ENCODE data around the gene JPT1. TPM values are rescaled to one million over a fixed set of nuclear protein-coding genes. Genes with fewer than 3 reads are reported as not detected.

The JPT1 gene
- total and polyA plus RNA-seq, 3 experiments from 2014 or later = 123 to 200 (median 189) TPM

DNA sequence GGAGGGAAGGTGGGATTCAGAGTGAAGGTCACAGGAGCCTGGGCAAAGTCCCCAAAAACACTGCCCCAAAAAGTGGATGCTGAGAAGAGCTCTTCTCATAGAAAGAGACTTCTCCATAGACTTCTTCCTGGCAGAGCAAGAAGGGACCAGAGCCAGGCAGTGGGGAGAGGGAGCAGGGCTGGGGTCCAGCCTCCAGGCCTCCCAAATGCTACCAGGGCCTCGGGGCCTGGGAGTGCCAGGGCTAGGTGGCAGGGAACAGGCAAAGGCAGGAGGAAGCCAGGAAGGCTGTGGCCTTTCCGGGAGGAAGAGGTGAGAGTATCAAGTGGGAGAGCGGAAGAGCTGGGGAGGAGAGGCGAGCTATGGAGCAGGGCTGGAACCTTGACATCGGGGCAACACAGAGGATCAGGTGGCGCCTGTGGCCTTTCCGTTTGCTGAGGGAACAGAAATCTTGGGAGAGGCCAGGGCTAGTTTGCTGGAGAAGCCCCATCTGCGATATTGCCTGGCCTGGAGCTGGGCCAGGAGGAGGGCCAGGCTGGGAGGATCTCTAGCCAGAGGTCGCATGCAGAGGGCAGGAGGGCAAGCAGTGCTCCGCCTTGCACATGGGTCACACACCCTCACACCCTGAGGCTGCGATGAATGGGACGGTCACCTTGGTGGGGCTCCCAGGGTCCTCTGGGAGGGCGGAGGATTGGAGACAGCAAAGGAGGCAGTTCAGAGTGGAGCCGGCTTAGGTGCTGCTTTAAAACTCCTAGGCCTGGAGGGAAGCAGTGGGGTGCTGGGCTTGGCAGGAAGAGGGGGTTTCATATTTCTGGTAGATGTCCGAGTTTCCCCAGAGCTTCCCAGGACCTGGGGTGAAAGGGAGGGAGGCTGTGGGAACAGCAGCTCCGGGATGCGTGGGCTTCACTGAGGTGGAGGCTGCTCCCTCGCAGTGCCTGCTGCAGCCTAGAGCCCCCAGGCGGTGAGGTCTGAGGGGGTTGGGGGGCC lies 63.1 kb downstream of the JPT1 start:
- Histone ChIP-seq H3K4me1 (ENCODE audit: insufficient read depth, low read length) (peaks cover 24% of the 10 kb centered on the region), H3K27me3 (ENCODE audit: insufficient read depth, low read length, poor library complexity, severe bottlenecking) (no peaks in the 10 kb centered on the region), H3K4me3 (ENCODE audit: low read length) (no peak overlapping the region), H3K27ac (ENCODE audit: low read depth, low read length) (no peak overlapping the region), H3K36me3 (ENCODE audit: insufficient read depth, low read length) (no peaks in the 10 kb centered on the region), H3K9me3 (ENCODE audit: low read length) (no peaks in the 10 kb centered on the region)
- peak overlapping the region in 2 of 8 donors; percentile 43 to 66 for H3K27ac Mint-ChIP-seq
- H3K4me3 Mint-ChIP-seq = peak overlapping the region in 1 of 7 donors; percentile 32
- no peak for DNase-seq
- no peaks in the 10 kb centered on the region for H3K9me3 Mint-ChIP-seq
- H3K27me3 Mint-ChIP-seq = no peaks in the 10 kb centered on the region
- POLR2A ChIA-PET = no interaction called here
- peaks cover 16 to 26% (median 24%) of the 10 kb centered on the region in 3 donors for H3K4me1 Mint-ChIP-seq
- H3K36me3 Mint-ChIP-seq = peaks cover 0 to 2% (median 0%) of the 10 kb centered on the region in 3 donors
- CTCF ChIA-PET = interaction anchor here (1.2 kb wide), 1 partner anchor 23 kb away, joined by 6 read pairs; no protein-coding TSS in a partner anchor

GRCh38 chr17:75088465-75089417 lies 65.6 kb downstream of the JPT1 start:
- Mint-ChIP-seq H3K4me3 (peak overlapping the region; percentile 51 to 74 (median 65)), H3K36me3 (peaks cover 0 to 2% (median 0%) of the 10 kb centered on the region in 3 donors), H3K4me1 (peaks cover 19 to 34% (median 33%) of the 10 kb centered on the region in 3 donors), H3K27me3 (no peaks in the 10 kb centered on the region), H3K9me3 (no peaks in the 10 kb centered on the region), H3K27ac (peak overlapping the region in 3 of 8 donors; percentile 33 to 84 (median 46))
- H3K27me3 ChIP-seq (ENCODE audit: insufficient read depth, low read length, poor library complexity, severe bottlenecking) = no peaks in the 10 kb centered on the region
- no peaks in the 10 kb centered on the region for H3K36me3 ChIP-seq (ENCODE audit: insufficient read depth, low read length)
- ChIA-PET CTCF (interaction anchor here (1.0 to 2.6 kb wide), 5 partner anchors 21 to 29 kb away, joined by 3 to 8 read pairs (median 3); partner anchors contain the start of gene ARMC7), POLR2A (interaction anchor here (0.8 to 1.6 kb wide), 3 partner anchors 10 to 102 kb away, joined by 3 to 4 read pairs (median 4); partner anchors contain the start of gene ARMC7)
- peaks cover 30% of the 10 kb centered on the region for H3K4me1 ChIP-seq (ENCODE audit: insufficient read depth, low read length)
- no peaks in the 10 kb centered on the region for H3K9me3 ChIP-seq (ENCODE audit: low read length)
- peak overlapping the region; percentile 59 for H3K4me3 ChIP-seq (ENCODE audit: low read length)
- no peak for DNase-seq
- no peak overlapping the region for H3K27ac ChIP-seq (ENCODE audit: low read depth, low read length)

GRCh38 chr17:75087558-75088453 lies 66.5 kb downstream of the JPT1 start, which contains the start of gene SLC16A5:
Gene SLC16A5, plus strand, starts transcription at chr17:75087954. Its CDS starts 5,683 bp downstream, at chr17:75093637.
- Mint-ChIP-seq H3K27me3 (no peaks in the 10 kb centered on the region), H3K36me3 (peaks cover 0 to 2% (median 0%) of the 10 kb centered on the region in 3 donors), H3K27ac (peak within 1 kb of the TSS in 6 of 8 donors; percentile 46 to 86 (median 71)), H3K4me1 (peaks cover 19 to 36% (median 34%) of the 10 kb centered on the region in 3 donors), H3K9me3 (no peaks in the 10 kb centered on the region), H3K4me3 (peak within 1 kb of the TSS; percentile 77 to 90 (median 81))
- no peaks in the 10 kb centered on the region for H3K36me3 ChIP-seq (ENCODE audit: insufficient read depth, low read length)
- ChIA-PET POLR2A (interaction anchor here (1.3 to 1.6 kb wide), 2 partner anchors 9 to 22 kb away, joined by 4 read pairs; partner anchors contain the start of gene ARMC7), CTCF (interaction anchor here (1.0 to 2.6 kb wide), 6 partner anchors 20 to 126 kb away, joined by 3 to 8 read pairs (median 4); partner anchors contain the start of genes ARMC7, ATP5PD and KCTD2)
- H3K4me3 ChIP-seq (ENCODE audit: low read length) = peak within 1 kb of the TSS; percentile 59
- DNase-seq = peak; percentile 10 to 63 (median 28)
- H3K4me1 ChIP-seq (ENCODE audit: insufficient read depth, low read length) = peaks cover 32% of the 10 kb centered on the region
- no peaks in the 10 kb centered on the region for H3K9me3 ChIP-seq (ENCODE audit: low read length)
- no peaks in the 10 kb centered on the region for H3K27me3 ChIP-seq (ENCODE audit: insufficient read depth, low read length, poor library complexity, severe bottlenecking)
- peak within 1 kb of the TSS; percentile 70 for H3K27ac ChIP-seq (ENCODE audit: low read depth, low read length)

DNA sequence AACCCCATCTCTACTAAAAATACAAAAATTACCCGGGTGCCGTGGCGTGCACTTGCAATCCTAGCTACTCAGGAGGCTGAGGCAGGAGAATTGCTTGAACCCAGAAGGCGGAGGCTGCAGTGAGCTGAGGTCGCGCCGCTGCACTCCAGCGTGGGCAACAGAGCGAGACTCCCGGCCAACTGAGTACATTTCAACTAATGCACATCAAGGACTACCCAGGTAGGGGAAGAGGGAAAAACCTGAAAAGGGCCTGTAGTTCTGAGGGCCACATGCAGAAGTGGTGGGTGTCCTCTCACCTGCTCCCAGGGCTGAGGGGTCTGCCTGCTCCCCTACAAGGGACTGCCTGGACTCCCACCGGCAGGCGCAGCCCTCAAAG lies 67.1 kb downstream of the JPT1 start:
- no peak for DNase-seq
- H3K27ac ChIP-seq (ENCODE audit: low read depth, low read length) = peak overlapping the region; percentile 70
- peaks cover 19 to 36% (median 34%) of the 10 kb centered on the region in 3 donors for H3K4me1 Mint-ChIP-seq
- POLR2A ChIA-PET = interaction anchor here (1.3 to 1.6 kb wide), 2 partner anchors 9 to 22 kb away, joined by 4 read pairs; partner anchors contain the start of gene ARMC7
- peaks cover 32% of the 10 kb centered on the region for H3K4me1 ChIP-seq (ENCODE audit: insufficient read depth, low read length)
- H3K27me3 ChIP-seq (ENCODE audit: insufficient read depth, low read length, poor library complexity, severe bottlenecking) = no peaks in the 10 kb centered on the region
- peak overlapping the region; percentile 59 for H3K4me3 ChIP-seq (ENCODE audit: low read length)
- H3K9me3 ChIP-seq (ENCODE audit: low read length) = no peaks in the 10 kb centered on the region
- CTCF ChIA-PET = interaction anchor here (1.0 to 2.3 kb wide), 5 partner anchors 19 to 125 kb away, joined by 3 to 7 read pairs (median 3); partner anchors contain the start of genes ATP5PD and KCTD2
- H3K9me3 Mint-ChIP-seq = no peaks in the 10 kb centered on the region
- H3K27me3 Mint-ChIP-seq = peaks cover 0 to 2% of the 10 kb centered on the region in 2 donors
- H3K36me3 ChIP-seq (ENCODE audit: insufficient read depth, low read length) = no peaks in the 10 kb centered on the region
- peak overlapping the region in 6 of 8 donors; percentile 33 to 86 (median 51) for H3K27ac Mint-ChIP-seq
- H3K4me3 Mint-ChIP-seq = peak overlapping the region; percentile 77 to 90 (median 81)
- H3K36me3 Mint-ChIP-seq = no peaks in the 10 kb centered on the region

DNA sequence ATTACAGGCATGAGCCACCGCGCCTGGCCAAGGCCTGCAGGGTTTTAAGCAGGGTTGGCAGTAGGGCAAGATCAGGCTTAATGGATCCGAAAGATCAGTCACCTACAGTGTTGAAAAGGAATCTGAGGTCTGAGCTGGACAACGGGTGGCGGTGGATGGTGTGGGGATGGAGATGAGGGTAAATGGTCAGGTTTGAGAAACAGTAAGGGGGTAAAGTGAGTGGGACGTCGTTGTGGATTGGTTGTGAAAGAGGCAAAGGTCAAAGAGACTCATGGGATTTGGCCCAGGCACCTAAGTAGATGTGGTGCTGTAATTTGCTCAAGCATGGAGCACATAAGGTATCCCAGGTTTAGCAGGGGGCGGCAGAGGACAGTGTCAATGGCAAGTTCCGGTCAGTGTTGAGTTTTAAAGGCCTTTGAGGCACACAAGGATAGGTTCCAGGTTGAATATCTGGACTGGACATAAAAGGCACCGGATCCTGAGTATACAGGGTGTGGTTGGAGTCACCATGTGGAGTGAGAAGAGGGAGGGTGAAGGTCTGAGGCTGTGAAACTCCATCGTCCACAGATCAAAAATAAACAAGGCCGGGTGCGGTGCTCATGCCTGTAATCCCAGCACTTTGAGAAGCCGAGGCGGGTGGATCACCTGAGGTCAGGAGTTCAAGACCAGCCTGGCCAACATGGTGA lies 67.7 kb downstream of the JPT1 start:
- Mint-ChIP-seq H3K27ac (peak overlapping the region in 6 of 8 donors; percentile 9 to 86 (median 46)), H3K4me1 (peaks cover 19 to 32% (median 29%) of the 10 kb centered on the region in 3 donors), H3K9me3 (no peaks in the 10 kb centered on the region), H3K27me3 (peaks cover 0 to 2% of the 10 kb centered on the region in 2 donors), H3K36me3 (no peaks in the 10 kb centered on the region), H3K4me3 (peak overlapping the region; percentile 55 to 82 (median 78))
- Histone ChIP-seq H3K27me3 (ENCODE audit: insufficient read depth, low read length, poor library complexity, severe bottlenecking) (no peaks in the 10 kb centered on the region), H3K4me3 (ENCODE audit: low read length) (no peak overlapping the region), H3K36me3 (ENCODE audit: insufficient read depth, low read length) (no peaks in the 10 kb centered on the region), H3K27ac (ENCODE audit: low read depth, low read length) (no peak overlapping the region), H3K9me3 (ENCODE audit: low read length) (no peaks in the 10 kb centered on the region), H3K4me1 (ENCODE audit: insufficient read depth, low read length) (peaks cover 32% of the 10 kb centered on the region)
- ChIA-PET CTCF (interaction anchor here (1.1 to 2.3 kb wide), 4 partner anchors 27 to 125 kb away, joined by 3 to 7 read pairs (median 4); partner anchors contain the start of genes ATP5PD and KCTD2), POLR2A (no interaction called here)
- DNase-seq = no peak

Data from CD8-positive, alpha-beta memory T cell (primary cell).